Measurements from ENCODE around the gene AP3D1.

DNA sequence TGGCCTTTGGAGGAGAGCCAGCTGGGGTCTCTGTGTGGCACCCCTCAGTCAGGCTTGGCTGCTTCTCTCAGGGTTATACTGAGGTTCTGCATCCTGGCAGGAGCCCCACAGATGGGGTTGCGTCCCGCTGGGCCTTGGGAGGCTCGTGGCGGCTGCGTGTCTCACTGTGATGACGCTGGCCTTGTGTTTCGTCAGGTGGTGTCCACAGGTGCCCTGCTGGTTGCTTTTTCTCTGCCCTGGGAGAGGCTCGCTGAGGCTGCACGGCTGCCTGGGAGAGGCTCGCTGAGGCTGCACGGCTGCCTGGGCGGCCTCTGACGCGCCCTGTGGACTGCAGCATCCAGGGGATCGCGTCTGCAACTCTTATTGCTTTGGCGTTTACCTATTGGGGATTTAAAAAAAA lies 27.7 kb upstream of the AP3D1 start:
- TF ChIP-seq, protein P1, sequence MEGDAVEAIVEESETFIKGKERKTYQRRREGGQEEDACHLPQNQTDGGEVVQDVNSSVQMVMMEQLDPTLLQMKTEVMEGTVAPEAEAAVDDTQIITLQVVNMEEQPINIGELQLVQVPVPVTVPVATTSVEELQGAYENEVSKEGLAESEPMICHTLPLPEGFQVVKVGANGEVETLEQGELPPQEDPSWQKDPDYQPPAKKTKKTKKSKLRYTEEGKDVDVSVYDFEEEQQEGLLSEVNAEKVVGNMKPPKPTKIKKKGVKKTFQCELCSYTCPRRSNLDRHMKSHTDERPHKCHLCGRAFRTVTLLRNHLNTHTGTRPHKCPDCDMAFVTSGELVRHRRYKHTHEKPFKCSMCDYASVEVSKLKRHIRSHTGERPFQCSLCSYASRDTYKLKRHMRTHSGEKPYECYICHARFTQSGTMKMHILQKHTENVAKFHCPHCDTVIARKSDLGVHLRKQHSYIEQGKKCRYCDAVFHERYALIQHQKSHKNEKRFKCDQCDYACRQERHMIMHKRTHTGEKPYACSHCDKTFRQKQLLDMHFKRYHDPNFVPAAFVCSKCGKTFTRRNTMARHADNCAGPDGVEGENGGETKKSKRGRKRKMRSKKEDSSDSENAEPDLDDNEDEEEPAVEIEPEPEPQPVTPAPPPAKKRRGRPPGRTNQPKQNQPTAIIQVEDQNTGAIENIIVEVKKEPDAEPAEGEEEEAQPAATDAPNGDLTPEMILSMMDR (conservative IDR thresholded peaks at IDR 0.05; ENCODE audit: low read length) = no peak
- TF ChIP-seq EZH2phosphoT487 (IDR thresholded peaks at IDR 0.05; ENCODE audit: borderline replicate concordance, low read depth, low read length) = no peak

Data from OCI-LY7 (cell line).